Measurements from ENCODE around the gene LCA5L. TPM values are rescaled to one million over a fixed set of nuclear protein-coding genes. Genes with fewer than 3 reads are reported as not detected.

Gene LCA5L
- total RNA-seq, 1 donor = 2.2 TPM

GRCh38 chr21:39452970-39453342 lies 7.4 kb upstream of the LCA5L start:
- no peaks in the 10 kb centered on the region for H3K4me1 ChIP-seq (ENCODE audit: insufficient read depth, low read length)
- H2AFZ ChIP-seq (ENCODE audit: low read length) = no peak overlapping the region
- H4K20me1 ChIP-seq (ENCODE audit: insufficient read depth, low read length) = no peaks in the 10 kb centered on the region
- no peak overlapping the region for H3K27ac ChIP-seq (ENCODE audit: low read depth, low read length)
- TF ChIP-seq CTCF (IDR thresholded peaks at IDR 0.05; ENCODE audit: extremely low read depth, low read depth, low read length) = no peak
- no peak overlapping the region for H3K4me2 ChIP-seq (ENCODE audit: insufficient read depth, low read length)
- DNase-seq (ENCODE audit: insufficient read length, low spot score, missing footprints) = no peak
- no peaks in the 10 kb centered on the region for H3K9me3 ChIP-seq (ENCODE audit: low read depth, low read length)
- no peaks in the 10 kb centered on the region for H3K79me2 ChIP-seq (ENCODE audit: insufficient read depth, low read length)
- no peak overlapping the region for H3K4me3 ChIP-seq (ENCODE audit: insufficient read depth, low read length)
- peaks cover 8% of the 10 kb centered on the region for H3K27me3 ChIP-seq (ENCODE audit: insufficient read depth, low read length)
- no peaks in the 10 kb centered on the region for H3K36me3 ChIP-seq (ENCODE audit: insufficient read depth, low read length)

GRCh38 chr21:39452207-39452969 lies 6.8 kb upstream of the LCA5L start:
- H3K9me3 ChIP-seq (ENCODE audit: low read depth, low read length) = no peaks in the 10 kb centered on the region
- DNase-seq (ENCODE audit: insufficient read length, low spot score, missing footprints) = peak; percentile 44
- peak overlapping the region; percentile 27 for H2AFZ ChIP-seq (ENCODE audit: low read length)
- H3K36me3 ChIP-seq (ENCODE audit: insufficient read depth, low read length) = no peaks in the 10 kb centered on the region
- H3K79me2 ChIP-seq (ENCODE audit: insufficient read depth, low read length) = no peaks in the 10 kb centered on the region
- H3K27me3 ChIP-seq (ENCODE audit: insufficient read depth, low read length) = peaks cover 8% of the 10 kb centered on the region
- peak overlapping the region; percentile 57 for H3K4me2 ChIP-seq (ENCODE audit: insufficient read depth, low read length)
- H3K4me1 ChIP-seq (ENCODE audit: insufficient read depth, low read length) = no peaks in the 10 kb centered on the region
- TF ChIP-seq CTCF (IDR thresholded peaks at IDR 0.05; ENCODE audit: extremely low read depth, low read depth, low read length) = no peak
- peak overlapping the region; percentile 11 for H3K4me3 ChIP-seq (ENCODE audit: insufficient read depth, low read length)
- no peaks in the 10 kb centered on the region for H4K20me1 ChIP-seq (ENCODE audit: insufficient read depth, low read length)
- no peak overlapping the region for H3K27ac ChIP-seq (ENCODE audit: low read depth, low read length)

- Histone ChIP-seq H2AFZ (ENCODE audit: low read length) (peak within 1 kb of the TSS; percentile 44), H3K27ac (ENCODE audit: low read depth, low read length) (no peak within 1 kb of the TSS), H4K20me1 (ENCODE audit: insufficient read depth, low read length) (no peaks in the 10 kb centered on the region), H3K36me3 (ENCODE audit: insufficient read depth, low read length) (no peaks in the 10 kb centered on the region), H3K4me1 (ENCODE audit: insufficient read depth, low read length) (no peaks in the 10 kb centered on the region), H3K4me2 (ENCODE audit: insufficient read depth, low read length) (peak within 1 kb of the TSS; percentile 57), H3K27me3 (ENCODE audit: insufficient read depth, low read length) (peaks cover 8% of the 10 kb centered on the region), H3K79me2 (ENCODE audit: insufficient read depth, low read length) (no peaks in the 10 kb centered on the region), H3K4me3 (ENCODE audit: insufficient read depth, low read length) (peak within 1 kb of the TSS; percentile 38), H3K9me3 (ENCODE audit: low read depth, low read length) (no peaks in the 10 kb centered on the region)
- TF ChIP-seq CTCF (IDR thresholded peaks at IDR 0.05; ENCODE audit: extremely low read depth, low read depth, low read length) = no peak
- DNase-seq (ENCODE audit: insufficient read length, low spot score, missing footprints) = peak; percentile 62
Measured at GRCh38 chr21:39451332-39452206, 6.0 kb upstream of the LCA5L start, which contains the start of gene SH3BGR. TSS of gene SH3BGR (plus strand) at chr21:39451970. CDS start at chr21:39452097, 127 bp downstream.

- TF ChIP-seq CTCF (IDR thresholded peaks at IDR 0.05; ENCODE audit: extremely low read depth, low read depth, low read length) = no peak
- Histone ChIP-seq H3K4me3 (ENCODE audit: insufficient read depth, low read length) (no peak overlapping the region), H3K36me3 (ENCODE audit: insufficient read depth, low read length) (no peaks in the 10 kb centered on the region), H3K4me1 (ENCODE audit: insufficient read depth, low read length) (peaks cover 11% of the 10 kb centered on the region), H2AFZ (ENCODE audit: low read length) (no peak overlapping the region), H3K79me2 (ENCODE audit: insufficient read depth, low read length) (no peaks in the 10 kb centered on the region), H3K4me2 (ENCODE audit: insufficient read depth, low read length) (no peak overlapping the region), H3K27me3 (ENCODE audit: insufficient read depth, low read length) (peaks cover 8% of the 10 kb centered on the region), H3K27ac (ENCODE audit: low read depth, low read length) (no peak overlapping the region), H4K20me1 (ENCODE audit: insufficient read depth, low read length) (no peaks in the 10 kb centered on the region), H3K9me3 (ENCODE audit: low read depth, low read length) (no peaks in the 10 kb centered on the region)
- DNase-seq (ENCODE audit: insufficient read length, low spot score, missing footprints) = no peak
Measured at GRCh38 chr21:39447264-39447663, 1.7 kb upstream of the LCA5L start.

All from osteoblast (primary cell).